Neural crest cell (in vitro differentiated cells): ENCODE measurements around the gene PAK5. TPM values are rescaled to one million over a fixed set of nuclear protein-coding genes. Genes with fewer than 3 reads are reported as not detected.
A peak's percentile ranks its signal among the peaks of the same experiment; 100 is the strongest.

ENCODE experiments used
- DNase-seq: peaks from one replicate; pipeline ENCODE4 v3.0.0; 2021; ENCODE audit warnings: low read depth, mixed read lengths, low spot score
- H3K27ac Mint-ChIP-seq: one replicate; pipeline ENCODE4 v1.8.0; 2021; ENCODE audit warnings: mild to moderate bottlenecking, mixed read lengths; ENCODE audit not compliant: unreplicated experiment
- H3K27me3 Mint-ChIP-seq: 2 replicates; pipeline ENCODE4 v1.8.0; 2021; ENCODE audit warnings: low read depth, mild to moderate bottlenecking, mixed read lengths
- H3K36me3 Mint-ChIP-seq: 2 replicates; pipeline ENCODE4 v1.8.0; 2021; ENCODE audit warnings: low read depth, mild to moderate bottlenecking, mixed read lengths
- H3K4me1 Mint-ChIP-seq: 2 replicates; pipeline ENCODE4 v1.8.0; 2021; ENCODE audit warnings: mixed read lengths
- H3K4me3 Mint-ChIP-seq: one replicate; pipeline ENCODE4 v1.8.0; 2021; ENCODE audit warnings: mild to moderate bottlenecking, mixed read lengths
- H3K9me3 Mint-ChIP-seq: 2 replicates; pipeline ENCODE4 v1.8.0; 2021; ENCODE audit warnings: mixed read lengths
- total RNA-seq: library from RNA; stranded (reverse); gene quantifications from 2 replicates; pipeline ENCODE4 v1.2.1, GENCODE V29; 2021
- TF ChIP-seq, protein P1 (sequence below): fragments of 200-600 bp; sonication (generic); conservative IDR thresholded peaks from 2 replicates; pipeline ENCODE4 v1.5.0; 2021; ENCODE audit warnings: antibody characterized with exemption, mild to moderate bottlenecking

The PAK5 gene
- total RNA-seq, 1 donor from 2014 or later: 1.8 TPM

DNA sequence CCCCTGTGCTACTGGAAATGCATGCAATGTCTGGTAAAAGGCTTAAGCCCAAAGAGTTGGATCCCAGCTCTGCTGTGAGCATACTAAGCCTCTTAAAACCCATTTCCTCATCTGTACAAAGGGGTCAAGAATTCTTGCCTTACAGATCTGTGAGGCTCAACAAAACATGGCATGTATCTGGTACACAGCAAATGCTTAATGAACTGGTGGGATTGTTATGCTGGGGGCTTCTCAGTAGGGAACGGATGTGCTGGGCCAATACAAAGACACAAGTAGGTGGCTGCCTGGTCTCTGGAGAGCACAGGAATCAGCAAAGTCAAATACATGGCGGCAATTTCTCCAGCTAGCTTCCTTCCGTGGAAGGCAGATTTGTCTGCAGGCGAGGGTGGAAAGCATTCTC lies 262.2 kb downstream of the PAK5 start:
- Mint-ChIP-seq H3K27me3 (no peaks in the 10 kb centered on the region), H3K4me1 (peaks cover 48% of the 10 kb centered on the region), H3K9me3 (peaks cover 2% of the 10 kb centered on the region), H3K36me3 (peaks cover 2% of the 10 kb centered on the region), H3K27ac (no peak overlapping the region), H3K4me3 (no peak overlapping the region)
- DNase-seq: no peak
- TF ChIP-seq, protein P1, sequence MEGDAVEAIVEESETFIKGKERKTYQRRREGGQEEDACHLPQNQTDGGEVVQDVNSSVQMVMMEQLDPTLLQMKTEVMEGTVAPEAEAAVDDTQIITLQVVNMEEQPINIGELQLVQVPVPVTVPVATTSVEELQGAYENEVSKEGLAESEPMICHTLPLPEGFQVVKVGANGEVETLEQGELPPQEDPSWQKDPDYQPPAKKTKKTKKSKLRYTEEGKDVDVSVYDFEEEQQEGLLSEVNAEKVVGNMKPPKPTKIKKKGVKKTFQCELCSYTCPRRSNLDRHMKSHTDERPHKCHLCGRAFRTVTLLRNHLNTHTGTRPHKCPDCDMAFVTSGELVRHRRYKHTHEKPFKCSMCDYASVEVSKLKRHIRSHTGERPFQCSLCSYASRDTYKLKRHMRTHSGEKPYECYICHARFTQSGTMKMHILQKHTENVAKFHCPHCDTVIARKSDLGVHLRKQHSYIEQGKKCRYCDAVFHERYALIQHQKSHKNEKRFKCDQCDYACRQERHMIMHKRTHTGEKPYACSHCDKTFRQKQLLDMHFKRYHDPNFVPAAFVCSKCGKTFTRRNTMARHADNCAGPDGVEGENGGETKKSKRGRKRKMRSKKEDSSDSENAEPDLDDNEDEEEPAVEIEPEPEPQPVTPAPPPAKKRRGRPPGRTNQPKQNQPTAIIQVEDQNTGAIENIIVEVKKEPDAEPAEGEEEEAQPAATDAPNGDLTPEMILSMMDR: no peak

- peaks cover 2% of the 10 kb centered on the region for H3K9me3 Mint-ChIP-seq
- H3K36me3 Mint-ChIP-seq: peaks cover 2% of the 10 kb centered on the region
- H3K27me3 Mint-ChIP-seq: no peaks in the 10 kb centered on the region
- H3K4me1 Mint-ChIP-seq: peaks cover 52% of the 10 kb centered on the region
- TF ChIP-seq, protein P1: no peak
- DNase-seq: no peak
- H3K4me3 Mint-ChIP-seq: no peak overlapping the region
- no peak overlapping the region for H3K27ac Mint-ChIP-seq
Observed at GRCh38 chr20:9575836-9576235, 263.0 kb downstream of the PAK5 start.

- no peak for DNase-seq
- peaks cover 2% of the 10 kb centered on the region for H3K9me3 Mint-ChIP-seq
- TF ChIP-seq, protein P1: no peak
- H3K4me1 Mint-ChIP-seq: peaks cover 59% of the 10 kb centered on the region
- no peaks in the 10 kb centered on the region for H3K36me3 Mint-ChIP-seq
- no peaks in the 10 kb centered on the region for H3K27me3 Mint-ChIP-seq
- H3K27ac Mint-ChIP-seq: no peak overlapping the region
- no peak overlapping the region for H3K4me3 Mint-ChIP-seq
Observed at GRCh38 chr20:9574776-9575175, 264.1 kb downstream of the PAK5 start.

GRCh38 chr20:9574181-9574580 lies 264.7 kb downstream of the PAK5 start:
- TF ChIP-seq, protein P1: no peak
- Mint-ChIP-seq H3K4me3 (peak overlapping the region; percentile 6), H3K4me1 (peaks cover 59% of the 10 kb centered on the region), H3K36me3 (no peaks in the 10 kb centered on the region), H3K27me3 (no peaks in the 10 kb centered on the region), H3K9me3 (peaks cover 2% of the 10 kb centered on the region), H3K27ac (peak overlapping the region; percentile 0)
- no peak for DNase-seq

DNA sequence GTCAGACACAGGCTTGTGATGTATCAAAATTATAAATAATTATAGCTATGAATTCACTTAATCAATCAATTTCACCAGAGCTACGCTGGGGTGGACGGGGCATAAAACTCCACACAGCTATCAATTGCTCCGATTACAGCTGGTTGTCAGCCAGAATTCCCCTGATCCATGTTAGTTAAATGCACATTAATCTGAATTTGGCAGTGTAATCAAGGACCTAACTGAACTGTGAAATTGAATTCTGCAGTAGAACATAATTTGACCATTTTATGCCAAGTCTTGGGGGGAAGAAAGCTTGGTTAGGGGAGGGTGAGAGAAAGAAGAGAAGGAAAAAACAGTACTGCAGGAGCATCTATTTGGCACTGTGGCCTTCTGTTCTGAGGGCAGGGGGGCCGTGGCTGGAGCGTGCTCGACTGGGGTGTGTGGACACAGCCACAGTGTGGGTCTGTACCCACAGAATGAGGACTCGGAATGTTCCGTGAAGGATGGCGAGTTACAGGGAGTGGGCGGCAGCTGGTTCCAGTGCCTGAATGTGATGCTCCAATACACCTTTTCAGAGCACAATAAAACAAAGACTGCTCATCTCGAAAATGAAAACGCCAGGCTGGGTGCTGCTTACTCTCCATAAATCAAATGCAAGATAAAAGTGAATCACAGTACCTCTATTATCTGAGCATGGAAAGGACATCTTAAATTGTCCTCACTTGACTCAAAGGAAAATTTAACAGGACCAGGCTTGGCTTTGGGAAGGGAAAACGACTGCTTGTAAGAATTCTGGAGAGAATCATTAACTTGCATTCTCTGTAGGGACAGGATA lies 265.3 kb downstream of the PAK5 start:
- Mint-ChIP-seq H3K27ac (peak overlapping the region; percentile 0), H3K27me3 (no peaks in the 10 kb centered on the region), H3K4me1 (peaks cover 59% of the 10 kb centered on the region), H3K36me3 (no peaks in the 10 kb centered on the region), H3K9me3 (peaks cover 2% of the 10 kb centered on the region), H3K4me3 (peak overlapping the region; percentile 6)
- peak; percentile 4 for DNase-seq
- TF ChIP-seq, protein P1: no peak
